ENCODE data around the gene ATF7.
A peak's percentile ranks its signal among the peaks of the same experiment; 100 is the strongest.

The ATF7 gene

DNA sequence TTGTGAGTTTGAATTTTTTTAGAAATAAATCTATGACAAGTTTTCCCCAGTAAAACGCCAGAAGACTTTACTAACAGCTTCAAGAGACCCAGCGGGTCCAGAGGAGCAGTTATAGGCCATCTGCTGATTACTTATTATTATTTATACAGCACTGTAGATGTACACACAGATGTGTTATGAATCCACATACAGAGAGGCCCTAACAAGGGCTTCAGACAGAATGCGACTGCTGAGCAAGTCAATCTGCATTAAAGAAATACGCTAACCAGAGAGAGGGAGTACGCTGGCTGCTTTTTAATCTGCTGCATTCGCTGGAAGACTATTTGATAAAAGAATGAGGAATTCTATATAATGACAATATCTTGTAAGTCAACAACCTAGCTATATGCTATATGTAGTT, 32.5 kb downstream of the ATF7 start:
- peaks cover 38% of the 10 kb centered on the region for H3K4me1 ChIP-seq (ENCODE audit: control insufficient read depth, insufficient read depth, low read length)
- H3K4me3 ChIP-seq (ENCODE audit: low read depth, low read length) = no peak overlapping the region
- no peak overlapping the region for H3K27ac ChIP-seq (ENCODE audit: extremely low read depth, low read depth, low read length)
- ChIA-PET POLR2A (interaction anchor here (1.1 kb wide), 1 partner anchor 10 kb away, joined by 3 read pairs; no protein-coding TSS in a partner anchor), CTCF (interaction anchor here (0.7 kb wide), 1 partner anchor 21 kb away, joined by 3 read pairs; no protein-coding TSS in a partner anchor)
- no peaks in the 10 kb centered on the region for H3K9me3 ChIP-seq (ENCODE audit: control insufficient read depth, insufficient read depth, low read depth, low read length)
- no peaks in the 10 kb centered on the region for H3K36me3 ChIP-seq (ENCODE audit: control insufficient read depth in 2 of 2, insufficient read depth in 1 of 2, low read length in 2 of 2)
- TF ChIP-seq, protein P1, sequence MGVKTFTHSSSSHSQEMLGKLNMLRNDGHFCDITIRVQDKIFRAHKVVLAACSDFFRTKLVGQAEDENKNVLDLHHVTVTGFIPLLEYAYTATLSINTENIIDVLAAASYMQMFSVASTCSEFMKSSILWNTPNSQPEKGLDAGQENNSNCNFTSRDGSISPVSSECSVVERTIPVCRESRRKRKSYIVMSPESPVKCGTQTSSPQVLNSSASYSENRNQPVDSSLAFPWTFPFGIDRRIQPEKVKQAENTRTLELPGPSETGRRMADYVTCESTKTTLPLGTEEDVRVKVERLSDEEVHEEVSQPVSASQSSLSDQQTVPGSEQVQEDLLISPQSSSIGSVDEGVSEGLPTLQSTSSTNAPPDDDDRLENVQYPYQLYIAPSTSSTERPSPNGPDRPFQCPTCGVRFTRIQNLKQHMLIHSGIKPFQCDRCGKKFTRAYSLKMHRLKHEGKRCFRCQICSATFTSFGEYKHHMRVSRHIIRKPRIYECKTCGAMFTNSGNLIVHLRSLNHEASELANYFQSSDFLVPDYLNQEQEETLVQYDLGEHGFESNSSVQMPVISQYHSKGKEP (tag by site-specific recombination; IDR thresholded peaks at IDR 0.05) = 0 out of 2 replicates have a peak, but pooled peaks have one; percentile 11
- TF ChIP-seq, protein P2, sequence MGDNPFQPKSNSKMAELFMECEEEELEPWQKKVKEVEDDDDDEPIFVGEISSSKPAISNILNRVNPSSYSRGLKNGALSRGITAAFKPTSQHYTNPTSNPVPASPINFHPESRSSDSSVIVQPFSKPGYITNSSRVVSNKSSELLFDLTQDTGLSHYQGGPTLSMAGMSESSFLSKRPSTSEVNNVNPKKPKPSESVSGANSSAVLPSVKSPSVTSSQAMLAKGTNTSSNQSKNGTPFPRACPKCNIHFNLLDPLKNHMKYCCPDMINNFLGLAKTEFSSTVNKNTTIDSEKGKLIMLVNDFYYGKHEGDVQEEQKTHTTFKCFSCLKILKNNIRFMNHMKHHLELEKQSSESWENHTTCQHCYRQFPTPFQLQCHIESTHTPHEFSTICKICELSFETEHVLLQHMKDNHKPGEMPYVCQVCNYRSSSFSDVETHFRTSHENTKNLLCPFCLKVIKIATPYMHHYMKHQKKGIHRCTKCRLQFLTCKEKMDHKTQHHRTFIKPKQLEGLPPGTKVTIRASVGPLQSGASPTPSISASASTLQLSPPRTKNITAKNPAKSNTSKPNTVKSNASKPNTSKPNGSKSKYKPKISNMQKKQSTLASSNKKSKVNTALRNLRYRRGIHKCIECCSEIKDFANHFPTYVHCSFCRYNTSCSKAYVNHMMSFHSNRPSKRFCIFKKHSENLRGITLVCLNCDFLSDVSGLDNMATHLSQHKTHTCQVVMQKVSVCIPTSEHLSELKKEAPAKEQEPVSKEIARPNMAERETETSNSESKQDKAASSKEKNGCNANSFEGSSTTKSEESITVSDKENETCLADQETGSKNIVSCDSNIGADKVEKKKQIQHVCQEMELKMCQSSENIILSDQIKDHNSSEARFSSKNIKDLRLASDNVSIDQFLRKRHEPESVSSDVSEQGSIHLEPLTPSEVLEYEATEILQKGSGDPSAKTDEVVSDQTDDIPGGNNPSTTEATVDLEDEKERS (tag by site-specific recombination; IDR thresholded peaks at IDR 0.05) = no peak
- TF ChIP-seq GLIS1 (tag by site-specific recombination; IDR thresholded peaks at IDR 0.05) (no peak), ZNF404 (tag by site-specific recombination; IDR thresholded peaks at IDR 0.05) (no peak)

DNA sequence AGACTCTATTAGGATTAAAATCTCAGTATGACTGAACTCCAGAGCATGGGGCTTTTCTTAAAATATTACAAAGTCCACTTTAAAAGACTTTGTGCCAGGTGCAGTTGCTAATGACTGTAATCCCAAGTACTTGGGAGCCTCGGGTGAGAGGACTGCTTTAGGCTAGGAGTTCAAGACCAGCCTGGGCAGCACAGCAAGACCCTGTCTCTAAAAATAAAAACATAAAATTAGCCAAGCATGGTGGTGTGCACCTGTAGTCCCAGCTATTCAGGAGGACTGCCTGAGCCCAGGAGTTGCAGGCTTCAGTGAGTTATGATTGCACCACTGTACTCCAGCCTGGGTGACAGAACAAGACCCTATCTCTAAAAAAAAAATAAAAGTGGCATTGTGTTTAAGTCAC, 33.2 kb downstream of the ATF7 start:
- CTCF ChIA-PET = no interaction called here
- POLR2A ChIA-PET = interaction anchor here (1.1 kb wide), 1 partner anchor 11 kb away, joined by 3 read pairs; no protein-coding TSS in a partner anchor
- H3K27ac ChIP-seq (ENCODE audit: extremely low read depth, low read depth, low read length) = no peak overlapping the region

DNA sequence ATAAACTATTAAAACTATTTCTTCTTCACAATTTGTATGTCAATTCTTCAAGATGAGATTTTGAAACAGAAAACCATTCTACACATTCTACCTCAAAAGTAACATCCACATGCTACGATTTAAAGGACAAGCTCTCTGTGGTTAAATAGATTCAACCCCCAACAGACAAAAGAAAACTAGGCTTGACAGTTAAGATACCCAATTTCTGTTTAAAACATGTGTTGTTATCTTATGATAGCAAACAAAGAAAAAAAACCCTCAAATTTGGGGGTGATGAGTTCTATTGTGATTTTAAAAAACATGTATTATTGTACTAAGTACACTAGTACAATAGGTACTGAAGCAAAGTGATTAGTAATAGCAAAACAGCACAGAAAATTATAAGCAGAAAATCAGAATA, 33.8 kb downstream of the ATF7 start:
- CTCF ChIA-PET = interaction anchor here (0.7 to 1.0 kb wide), 2 partner anchors 37 to 48 kb away, joined by 3 to 4 read pairs; no protein-coding TSS in a partner anchor
- POLR2A ChIA-PET = no interaction called here
- H3K36me3 ChIP-seq (ENCODE audit: control insufficient read depth in 2 of 2, insufficient read depth in 1 of 2, low read length in 2 of 2) = no peaks in the 10 kb centered on the region
- H3K27ac ChIP-seq (ENCODE audit: extremely low read depth, low read depth, low read length) = no peak overlapping the region
- no peak overlapping the region for H3K4me3 ChIP-seq (ENCODE audit: low read depth, low read length)
- H3K9me3 ChIP-seq (ENCODE audit: control insufficient read depth, insufficient read depth, low read depth, low read length) = no peaks in the 10 kb centered on the region
- H3K4me1 ChIP-seq (ENCODE audit: control insufficient read depth, insufficient read depth, low read length) = peaks cover 38% of the 10 kb centered on the region
- TF ChIP-seq ZNF292 (tag by site-specific recombination; IDR thresholded peaks at IDR 0.05; ENCODE audit: borderline replicate concordance, low read depth) (no peak), ZNF521 (tag by site-specific recombination; IDR thresholded peaks at IDR 0.05) (no peak), ZNF335 (tag by site-specific recombination; conservative IDR thresholded peaks at IDR 0.05) (no peak), ZNF658 (tag by site-specific recombination; IDR thresholded peaks at IDR 0.05) (no peak), ZIC2 (tag by site-specific recombination; IDR thresholded peaks at IDR 0.05) (no peak), ZNF248 (tag by site-specific recombination; IDR thresholded peaks at IDR 0.05) (no peak), ZNF23 (tag by site-specific recombination; IDR thresholded peaks at IDR 0.05; ENCODE audit: borderline replicate concordance) (no peak), YY1 (tag by site-specific recombination; IDR thresholded peaks at IDR 0.05) (no peak)
- TF ChIP-seq, protein P3, sequence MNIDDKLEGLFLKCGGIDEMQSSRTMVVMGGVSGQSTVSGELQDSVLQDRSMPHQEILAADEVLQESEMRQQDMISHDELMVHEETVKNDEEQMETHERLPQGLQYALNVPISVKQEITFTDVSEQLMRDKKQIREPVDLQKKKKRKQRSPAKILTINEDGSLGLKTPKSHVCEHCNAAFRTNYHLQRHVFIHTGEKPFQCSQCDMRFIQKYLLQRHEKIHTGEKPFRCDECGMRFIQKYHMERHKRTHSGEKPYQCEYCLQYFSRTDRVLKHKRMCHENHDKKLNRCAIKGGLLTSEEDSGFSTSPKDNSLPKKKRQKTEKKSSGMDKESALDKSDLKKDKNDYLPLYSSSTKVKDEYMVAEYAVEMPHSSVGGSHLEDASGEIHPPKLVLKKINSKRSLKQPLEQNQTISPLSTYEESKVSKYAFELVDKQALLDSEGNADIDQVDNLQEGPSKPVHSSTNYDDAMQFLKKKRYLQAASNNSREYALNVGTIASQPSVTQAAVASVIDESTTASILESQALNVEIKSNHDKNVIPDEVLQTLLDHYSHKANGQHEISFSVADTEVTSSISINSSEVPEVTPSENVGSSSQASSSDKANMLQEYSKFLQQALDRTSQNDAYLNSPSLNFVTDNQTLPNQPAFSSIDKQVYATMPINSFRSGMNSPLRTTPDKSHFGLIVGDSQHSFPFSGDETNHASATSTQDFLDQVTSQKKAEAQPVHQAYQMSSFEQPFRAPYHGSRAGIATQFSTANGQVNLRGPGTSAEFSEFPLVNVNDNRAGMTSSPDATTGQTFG (tag by site-specific recombination; IDR thresholded peaks at IDR 0.05; ENCODE audit: borderline replicate concordance) = no peak
- TF ChIP-seq, protein P4, sequence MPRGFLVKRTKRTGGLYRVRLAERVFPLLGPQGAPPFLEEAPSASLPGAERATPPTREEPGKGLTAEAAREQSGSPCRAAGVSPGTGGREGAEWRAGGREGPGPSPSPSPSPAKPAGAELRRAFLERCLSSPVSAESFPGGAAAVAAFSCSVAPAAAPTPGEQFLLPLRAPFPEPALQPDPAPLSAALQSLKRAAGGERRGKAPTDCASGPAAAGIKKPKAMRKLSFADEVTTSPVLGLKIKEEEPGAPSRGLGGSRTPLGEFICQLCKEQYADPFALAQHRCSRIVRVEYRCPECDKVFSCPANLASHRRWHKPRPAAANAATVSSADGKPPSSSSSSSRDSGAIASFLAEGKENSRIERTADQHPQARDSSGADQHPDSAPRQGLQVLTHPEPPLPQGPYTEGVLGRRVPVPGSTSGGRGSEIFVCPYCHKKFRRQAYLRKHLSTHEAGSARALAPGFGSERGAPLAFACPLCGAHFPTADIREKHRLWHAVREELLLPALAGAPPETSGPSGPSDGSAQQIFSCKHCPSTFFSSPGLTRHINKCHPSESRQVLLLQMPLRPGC (tag by site-specific recombination; IDR thresholded peaks at IDR 0.05) = no peak
- TF ChIP-seq, protein P5, sequence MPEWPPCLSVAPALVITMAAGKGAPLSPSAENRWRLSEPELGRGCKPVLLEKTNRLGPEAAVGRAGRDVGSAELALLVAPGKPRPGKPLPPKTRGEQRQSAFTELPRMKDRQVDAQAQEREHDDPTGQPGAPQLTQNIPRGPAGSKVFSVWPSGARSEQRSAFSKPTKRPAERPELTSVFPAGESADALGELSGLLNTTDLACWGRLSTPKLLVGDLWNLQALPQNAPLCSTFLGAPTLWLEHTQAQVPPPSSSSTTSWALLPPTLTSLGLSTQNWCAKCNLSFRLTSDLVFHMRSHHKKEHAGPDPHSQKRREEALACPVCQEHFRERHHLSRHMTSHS (tag by site-specific recombination; IDR thresholded peaks at IDR 0.05) = no peak

More for the DNA sequence above, 33.2 kb downstream of the ATF7 start:
- Histone ChIP-seq H3K36me3 (ENCODE audit: control insufficient read depth in 2 of 2, insufficient read depth in 1 of 2, low read length in 2 of 2) (no peaks in the 10 kb centered on the region), H3K4me3 (ENCODE audit: low read depth, low read length) (no peak overlapping the region), H3K4me1 (ENCODE audit: control insufficient read depth, insufficient read depth, low read length) (peaks cover 38% of the 10 kb centered on the region), H3K9me3 (ENCODE audit: control insufficient read depth, insufficient read depth, low read depth, low read length) (no peaks in the 10 kb centered on the region)
- TF ChIP-seq ZNF121 (tag by site-specific recombination; IDR thresholded peaks at IDR 0.05) (peak; percentile 84), ZBTB21 (tag by site-specific recombination; IDR thresholded peaks at IDR 0.05) (no peak), GFI1B (tag by site-specific recombination; IDR thresholded peaks at IDR 0.05) (no peak), ZNF175 (tag by site-specific recombination; IDR thresholded peaks at IDR 0.05) (no peak), ZNF571 (tag by site-specific recombination; IDR thresholded peaks at IDR 0.05) (no peak), ZBTB1 (tag by site-specific recombination; IDR thresholded peaks at IDR 0.05) (no peak)
- TF ChIP-seq, protein P6, sequence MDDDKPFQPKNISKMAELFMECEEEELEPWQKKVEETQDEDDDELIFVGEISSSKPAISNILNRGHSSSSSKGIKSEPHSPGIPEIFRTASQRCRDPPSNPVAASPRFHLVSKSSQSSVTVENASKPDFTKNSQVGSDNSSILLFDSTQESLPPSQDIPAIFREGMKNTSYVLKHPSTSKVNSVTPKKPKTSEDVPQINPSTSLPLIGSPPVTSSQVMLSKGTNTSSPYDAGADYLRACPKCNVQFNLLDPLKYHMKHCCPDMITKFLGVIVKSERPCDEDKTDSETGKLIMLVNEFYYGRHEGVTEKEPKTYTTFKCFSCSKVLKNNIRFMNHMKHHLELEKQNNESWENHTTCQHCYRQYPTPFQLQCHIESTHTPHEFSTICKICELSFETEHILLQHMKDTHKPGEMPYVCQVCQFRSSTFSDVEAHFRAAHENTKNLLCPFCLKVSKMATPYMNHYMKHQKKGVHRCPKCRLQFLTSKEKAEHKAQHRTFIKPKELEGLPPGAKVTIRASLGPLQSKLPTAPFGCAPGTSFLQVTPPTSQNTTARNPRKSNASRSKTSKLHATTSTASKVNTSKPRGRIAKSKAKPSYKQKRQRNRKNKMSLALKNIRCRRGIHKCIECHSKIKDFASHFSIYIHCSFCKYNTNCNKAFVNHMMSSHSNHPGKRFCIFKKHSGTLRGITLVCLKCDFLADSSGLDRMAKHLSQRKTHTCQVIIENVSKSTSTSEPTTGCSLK (tag by site-specific recombination; IDR thresholded peaks at IDR 0.05) = no peak

All from HEK293 (cell line).